ENCODE measurements around the gene RNU2-1.
"Not testable (repeated sequence)": the region's sequence is repeated elsewhere in the genome, so short reads cannot be mapped to it uniquely, and the experiment has no call there.

Gene RNU2-1

GRCh38 chr17:43228020-43228782, 5.6 kb downstream of the RNU2-1 start, which contains the start of gene CCDC200:
Gene CCDC200 (minus strand): TSS chr17:43228623. CDS start chr17:43228554, 69 bp downstream.
- not testable (repeated sequence) for H3K9ac ChIP-seq (ENCODE audit: low read length); H2BK5ac ChIP-seq (ENCODE audit: low read length); H3K4me2 ChIP-seq (ENCODE audit: low read length); H3K4me3 ChIP-seq (ENCODE audit: low read length); H3K4ac ChIP-seq (ENCODE audit: low read depth, low read length); H4K5ac ChIP-seq (ENCODE audit: low read length); H3K79me1 ChIP-seq (ENCODE audit: low read length); H3K36me3 ChIP-seq (ENCODE audit: control insufficient read depth, insufficient read depth, low read length); H3K18ac ChIP-seq (ENCODE audit: low read length); H2BK15ac ChIP-seq (replicated peaks; ENCODE audit: low read depth); H3K79me2 ChIP-seq (ENCODE audit: control insufficient read depth, insufficient read depth, low read length); H3K27me3 ChIP-seq (ENCODE audit: insufficient read depth, low read length, poor library complexity); H3K27ac ChIP-seq (ENCODE audit: low read depth, low read length); H3K56ac ChIP-seq (ENCODE audit: low read length); H4K8ac ChIP-seq (ENCODE audit: low read depth, low read length); H3K4me1 ChIP-seq (ENCODE audit: control insufficient read depth, low read depth, low read length); DNase-seq; H2BK120ac ChIP-seq (ENCODE audit: low read depth, low read length); H3K23ac ChIP-seq (ENCODE audit: low read length); H2AK5ac ChIP-seq (ENCODE audit: low read length)
- WGBS (ENCODE audit: extremely low coverage, insufficient coverage, low lambda C conversion rate) = no CpG with 5 or more reads among the region's 7 CpGs

- H3K79me1 ChIP-seq (ENCODE audit: low read length) = no peaks in the 10 kb centered on the region
- H2BK5ac ChIP-seq (ENCODE audit: low read length) = no peak overlapping the region
- H3K27ac ChIP-seq (ENCODE audit: low read depth, low read length) = no peak overlapping the region
- H2BK15ac ChIP-seq (replicated peaks; ENCODE audit: low read depth) = no peak overlapping the region
- no peaks in the 10 kb centered on the region for H3K4me1 ChIP-seq (ENCODE audit: control insufficient read depth, low read depth, low read length)
- H3K79me2 ChIP-seq (ENCODE audit: control insufficient read depth, insufficient read depth, low read length) = no peaks in the 10 kb centered on the region
- H3K56ac ChIP-seq (ENCODE audit: low read length) = no peak overlapping the region
- H4K5ac ChIP-seq (ENCODE audit: low read length) = no peak overlapping the region
- no peak overlapping the region for H2AK5ac ChIP-seq (ENCODE audit: low read length)
- no peak overlapping the region for H2BK120ac ChIP-seq (ENCODE audit: low read depth, low read length)
- no peak overlapping the region for H4K8ac ChIP-seq (ENCODE audit: low read depth, low read length)
- H3K4ac ChIP-seq (ENCODE audit: low read depth, low read length) = no peak overlapping the region
- no peak overlapping the region for H3K9ac ChIP-seq (ENCODE audit: low read length)
- H3K23ac ChIP-seq (ENCODE audit: low read length) = no peak overlapping the region
- DNase-seq = no peak
- H3K4me2 ChIP-seq (ENCODE audit: low read length) = no peak overlapping the region
- H3K4me3 ChIP-seq (ENCODE audit: low read length) = no peak overlapping the region
- H3K27me3 ChIP-seq (ENCODE audit: insufficient read depth, low read length, poor library complexity) = no peaks in the 10 kb centered on the region
- no peak overlapping the region for H3K18ac ChIP-seq (ENCODE audit: low read length)
- WGBS (ENCODE audit: extremely low coverage, insufficient coverage, low lambda C conversion rate) = no CpG with 5 or more reads among the region's 7 CpGs
- no peaks in the 10 kb centered on the region for H3K36me3 ChIP-seq (ENCODE audit: control insufficient read depth, insufficient read depth, low read length)
These were observed 7.4 kb downstream of the RNU2-1 start for GRCh38 chr17:43226393-43226792.

- H4K5ac ChIP-seq (ENCODE audit: low read length) = no peak overlapping the region
- no peak overlapping the region for H3K4me2 ChIP-seq (ENCODE audit: low read length)
- no CpG with 5 or more reads among the region's 7 CpGs for WGBS (ENCODE audit: extremely low coverage, insufficient coverage, low lambda C conversion rate)
- H3K18ac ChIP-seq (ENCODE audit: low read length) = no peak overlapping the region
- H3K4me1 ChIP-seq (ENCODE audit: control insufficient read depth, low read depth, low read length) = no peaks in the 10 kb centered on the region
- no peak overlapping the region for H2BK120ac ChIP-seq (ENCODE audit: low read depth, low read length)
- H3K23ac ChIP-seq (ENCODE audit: low read length) = no peak overlapping the region
- H3K27ac ChIP-seq (ENCODE audit: low read depth, low read length) = no peak overlapping the region
- no peak overlapping the region for H2BK5ac ChIP-seq (ENCODE audit: low read length)
- H3K4ac ChIP-seq (ENCODE audit: low read depth, low read length) = no peak overlapping the region
- H3K36me3 ChIP-seq (ENCODE audit: control insufficient read depth, insufficient read depth, low read length) = no peaks in the 10 kb centered on the region
- H3K79me1 ChIP-seq (ENCODE audit: low read length) = no peaks in the 10 kb centered on the region
- no peak overlapping the region for H4K8ac ChIP-seq (ENCODE audit: low read depth, low read length)
- H3K9ac ChIP-seq (ENCODE audit: low read length) = no peak overlapping the region
- no peak overlapping the region for H2BK15ac ChIP-seq (replicated peaks; ENCODE audit: low read depth)
- no peak overlapping the region for H2AK5ac ChIP-seq (ENCODE audit: low read length)
- no peaks in the 10 kb centered on the region for H3K79me2 ChIP-seq (ENCODE audit: control insufficient read depth, insufficient read depth, low read length)
- no peaks in the 10 kb centered on the region for H3K27me3 ChIP-seq (ENCODE audit: insufficient read depth, low read length, poor library complexity)
- H3K4me3 ChIP-seq (ENCODE audit: low read length) = no peak overlapping the region
- no peak for DNase-seq
- H3K56ac ChIP-seq (ENCODE audit: low read length) = no peak overlapping the region
These were observed 9.6 kb downstream of the RNU2-1 start for GRCh38 chr17:43224146-43224705.

DNA sequence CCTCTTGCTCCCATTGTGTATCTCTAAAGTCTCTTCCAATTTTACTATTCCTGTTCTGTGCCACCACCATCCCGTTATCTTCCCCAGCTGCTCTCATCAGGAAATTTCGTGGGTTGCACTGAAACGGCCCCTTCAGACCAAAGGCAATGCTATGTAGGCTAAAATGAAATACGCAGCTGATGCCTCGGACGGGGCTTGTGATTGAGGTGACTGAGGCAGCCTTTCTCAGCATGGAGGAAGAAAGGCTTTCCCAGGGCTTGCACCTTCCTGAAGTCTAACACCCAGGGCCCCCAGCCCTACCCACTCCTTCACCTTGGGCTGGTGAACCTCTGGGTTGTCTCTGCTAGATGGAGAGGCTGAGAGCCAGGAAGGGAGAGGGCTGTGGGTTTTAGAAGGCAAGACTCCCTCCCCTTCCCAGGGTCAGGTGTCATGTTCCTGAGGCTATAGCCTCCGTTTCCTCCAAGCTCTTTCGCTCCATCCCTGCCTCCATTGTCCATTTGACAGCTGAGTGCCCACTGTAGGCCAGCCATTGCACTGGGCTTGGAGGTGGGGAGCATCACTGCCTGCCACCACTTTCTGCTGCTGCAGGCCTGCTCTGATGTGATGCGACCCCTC, 13.2 kb downstream of the RNU2-1 start:
- Histone ChIP-seq H3K18ac (ENCODE audit: low read length) (no peak overlapping the region), H4K8ac (ENCODE audit: low read depth, low read length) (no peak overlapping the region), H3K9ac (ENCODE audit: low read length) (no peak overlapping the region), H3K27me3 (ENCODE audit: insufficient read depth, low read length, poor library complexity) (no peaks in the 10 kb centered on the region), H2BK120ac (ENCODE audit: low read depth, low read length) (no peak overlapping the region), H4K5ac (ENCODE audit: low read length) (no peak overlapping the region), H3K56ac (ENCODE audit: low read length) (no peak overlapping the region), H3K23ac (ENCODE audit: low read length) (no peak overlapping the region), H3K79me2 (ENCODE audit: control insufficient read depth, insufficient read depth, low read length) (no peaks in the 10 kb centered on the region), H2AK5ac (ENCODE audit: low read length) (no peak overlapping the region), H3K4ac (ENCODE audit: low read depth, low read length) (no peak overlapping the region), H3K4me2 (ENCODE audit: low read length) (no peak overlapping the region), H3K4me3 (ENCODE audit: low read length) (no peak overlapping the region), H2BK15ac (replicated peaks; ENCODE audit: low read depth) (no peak overlapping the region), H3K36me3 (ENCODE audit: control insufficient read depth, insufficient read depth, low read length) (no peaks in the 10 kb centered on the region), H3K27ac (ENCODE audit: low read depth, low read length) (no peak overlapping the region), H3K79me1 (ENCODE audit: low read length) (no peaks in the 10 kb centered on the region), H2BK5ac (ENCODE audit: low read length) (no peak overlapping the region), H3K4me1 (ENCODE audit: control insufficient read depth, low read depth, low read length) (no peaks in the 10 kb centered on the region)
- DNase-seq = no peak
- no CpG with 5 or more reads among the region's 9 CpGs for WGBS (ENCODE audit: extremely low coverage, insufficient coverage, low lambda C conversion rate)

DNA sequence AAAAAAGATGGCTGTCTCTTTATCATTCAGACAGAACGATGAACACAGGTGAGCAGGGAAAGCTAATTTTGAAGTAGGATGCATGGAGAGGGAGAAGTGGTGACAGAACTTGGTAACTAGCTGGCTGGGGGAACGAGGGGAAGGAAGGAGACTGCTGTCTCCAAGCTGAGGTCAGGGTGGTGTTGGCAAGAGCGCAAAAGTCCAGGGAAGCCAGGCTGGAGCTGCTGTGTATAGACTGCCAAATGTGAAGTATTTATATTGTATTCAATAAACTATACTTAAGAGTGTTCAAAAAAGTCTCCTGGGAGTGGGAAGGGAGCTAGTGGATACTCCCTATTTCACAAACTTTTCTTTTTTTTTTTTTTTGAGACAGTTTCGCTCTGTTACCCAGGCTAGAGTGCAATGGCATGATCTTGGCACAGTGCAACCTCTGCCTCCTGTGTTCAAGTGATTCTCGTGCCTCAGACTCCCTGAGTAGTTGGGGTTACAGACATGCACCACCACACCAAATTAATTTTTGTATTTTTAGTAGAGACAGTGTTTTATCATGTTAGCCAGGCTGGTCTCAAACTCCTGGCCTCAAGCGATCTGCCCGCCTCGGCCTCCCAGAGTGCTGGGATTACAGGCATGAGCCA, 13.9 kb downstream of the RNU2-1 start:
- Histone ChIP-seq H4K8ac (ENCODE audit: low read depth, low read length) (no peak overlapping the region), H3K56ac (ENCODE audit: low read length) (no peak overlapping the region), H3K79me2 (ENCODE audit: control insufficient read depth, insufficient read depth, low read length) (no peaks in the 10 kb centered on the region), H3K27ac (ENCODE audit: low read depth, low read length) (no peak overlapping the region), H3K9ac (ENCODE audit: low read length) (no peak overlapping the region), H3K79me1 (ENCODE audit: low read length) (no peaks in the 10 kb centered on the region), H3K4me3 (ENCODE audit: low read length) (no peak overlapping the region), H3K4me2 (ENCODE audit: low read length) (no peak overlapping the region), H3K23ac (ENCODE audit: low read length) (no peak overlapping the region), H3K27me3 (ENCODE audit: insufficient read depth, low read length, poor library complexity) (no peaks in the 10 kb centered on the region), H2BK5ac (ENCODE audit: low read length) (no peak overlapping the region), H3K18ac (ENCODE audit: low read length) (no peak overlapping the region), H2BK15ac (replicated peaks; ENCODE audit: low read depth) (no peak overlapping the region), H3K36me3 (ENCODE audit: control insufficient read depth, insufficient read depth, low read length) (no peaks in the 10 kb centered on the region), H4K5ac (ENCODE audit: low read length) (no peak overlapping the region), H2AK5ac (ENCODE audit: low read length) (no peak overlapping the region), H3K4ac (ENCODE audit: low read depth, low read length) (no peak overlapping the region), H2BK120ac (ENCODE audit: low read depth, low read length) (no peak overlapping the region), H3K4me1 (ENCODE audit: control insufficient read depth, low read depth, low read length) (no peaks in the 10 kb centered on the region)
- DNase-seq = no peak
- no CpG with 5 or more reads among the region's 8 CpGs for WGBS (ENCODE audit: extremely low coverage, insufficient coverage, low lambda C conversion rate)

Measured in mesendoderm (in vitro differentiated cells).